ENCODE measurements around the gene COPS9.
A peak's percentile ranks its signal among the peaks of the same experiment; 100 is the strongest.

The COPS9 gene

DNA sequence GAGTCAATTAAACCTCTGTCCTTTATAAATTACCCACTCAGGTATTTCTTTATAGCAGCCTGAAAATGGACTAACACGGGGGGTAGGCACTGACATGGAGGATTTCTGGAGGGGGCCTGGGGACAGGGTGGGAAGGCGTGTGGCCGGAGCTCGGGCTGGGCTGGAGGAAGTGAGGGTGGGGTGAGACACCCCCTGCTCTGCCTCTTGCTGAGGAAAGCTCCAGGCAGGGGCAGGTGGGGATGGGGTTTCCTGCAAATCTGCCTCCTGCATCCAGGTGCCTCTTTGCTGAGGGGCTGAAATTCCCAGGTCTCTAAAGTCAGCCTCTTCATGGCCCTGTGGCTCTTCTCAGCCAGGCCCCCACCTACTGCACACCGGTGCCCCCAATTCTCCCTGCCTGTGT is 30.1 kb upstream of the COPS9 start:
- DNase-seq (ENCODE audit: low read depth, low spot score), result no peak

DNA sequence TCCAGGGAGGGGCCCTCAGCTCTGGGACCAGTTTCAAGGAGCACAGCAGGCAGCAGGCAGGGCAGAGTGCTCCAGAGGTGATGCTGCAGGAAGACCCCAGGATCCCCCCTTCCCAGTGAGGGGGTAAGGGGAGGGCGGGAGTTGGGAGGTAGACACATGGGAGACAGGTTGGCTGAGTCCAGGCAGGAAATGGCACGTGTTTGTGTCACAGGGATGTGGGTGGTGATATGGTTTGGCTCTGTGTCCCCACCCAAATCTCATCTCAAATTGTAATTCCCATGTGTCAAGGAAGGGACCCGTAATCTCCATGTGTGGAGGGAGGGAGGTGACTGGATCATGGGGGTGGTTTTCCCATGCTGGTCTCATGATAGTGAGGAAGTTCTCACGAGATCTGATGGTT is 29.6 kb upstream of the COPS9 start:
- DNase-seq (ENCODE audit: low read depth, low spot score), result no peak

DNA sequence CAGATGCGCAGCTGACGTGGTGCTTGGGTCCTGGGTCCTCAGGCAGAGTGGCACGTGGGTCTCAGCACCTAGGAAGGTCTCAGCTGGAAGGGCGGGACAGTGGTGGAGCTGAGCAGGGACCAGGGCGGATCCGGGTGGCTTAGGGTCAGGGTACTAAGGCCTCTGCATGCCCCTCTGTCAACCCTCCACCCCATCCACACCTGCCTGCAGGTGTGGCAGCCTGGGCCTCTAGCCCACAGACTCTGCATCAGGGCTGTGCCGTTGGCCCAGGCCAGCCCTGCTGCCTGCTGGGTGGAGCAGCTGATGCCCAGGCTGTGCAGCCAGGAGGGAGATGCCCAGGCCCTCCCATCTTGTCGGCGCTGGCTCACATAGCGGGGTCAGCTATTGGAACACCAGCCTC is 28.9 kb upstream of the COPS9 start:
- no peak for DNase-seq (ENCODE audit: low read depth, low spot score)

DNA sequence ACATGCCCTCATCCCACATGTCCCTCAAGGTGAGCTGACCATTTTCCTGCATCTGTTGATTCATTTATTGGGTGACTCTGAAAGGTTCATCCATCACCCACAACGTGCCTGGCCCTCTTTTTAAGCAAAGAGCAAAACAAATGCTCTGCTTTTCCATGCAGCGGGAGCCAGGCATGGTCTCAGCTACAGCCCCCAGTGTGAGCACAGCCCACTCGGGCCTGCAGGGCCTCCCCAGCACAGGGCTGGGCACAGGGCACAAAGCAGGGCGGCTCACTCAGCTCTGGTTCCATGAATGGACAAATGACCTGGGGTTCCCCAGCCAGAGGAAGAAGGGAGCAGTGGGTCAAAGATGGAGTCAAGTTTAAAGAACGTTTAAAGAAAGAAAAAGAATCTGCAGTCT is 28.5 kb upstream of the COPS9 start:
- DNase-seq (ENCODE audit: low read depth, low spot score), result no peak

DNA sequence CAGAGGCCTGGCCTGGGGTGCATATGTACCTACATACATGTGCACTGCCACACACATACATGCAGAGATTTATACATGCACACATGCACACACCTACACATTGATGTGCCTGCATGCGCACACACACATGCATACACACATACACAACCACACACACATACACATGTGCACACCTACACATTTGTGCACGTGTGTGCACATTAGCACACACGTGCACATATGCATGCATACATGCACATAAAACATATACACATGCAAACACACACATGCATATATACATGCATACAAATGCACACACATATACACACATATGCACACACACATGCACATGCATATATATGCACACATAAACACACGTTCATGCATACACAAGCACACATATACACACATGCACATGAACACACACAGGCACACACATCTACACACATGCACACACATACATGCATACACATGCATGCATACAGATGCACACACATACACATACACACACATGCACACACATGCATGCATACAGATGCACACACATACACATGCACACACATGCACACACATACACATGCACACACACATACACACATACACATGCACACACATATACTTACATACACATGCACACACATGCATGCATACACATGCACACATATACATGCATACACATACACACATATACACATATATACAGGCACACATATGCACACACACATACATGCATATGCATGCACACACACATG is 27.9 kb upstream of the COPS9 start:
- no peak for DNase-seq (ENCODE audit: low read depth, low spot score)

DNA sequence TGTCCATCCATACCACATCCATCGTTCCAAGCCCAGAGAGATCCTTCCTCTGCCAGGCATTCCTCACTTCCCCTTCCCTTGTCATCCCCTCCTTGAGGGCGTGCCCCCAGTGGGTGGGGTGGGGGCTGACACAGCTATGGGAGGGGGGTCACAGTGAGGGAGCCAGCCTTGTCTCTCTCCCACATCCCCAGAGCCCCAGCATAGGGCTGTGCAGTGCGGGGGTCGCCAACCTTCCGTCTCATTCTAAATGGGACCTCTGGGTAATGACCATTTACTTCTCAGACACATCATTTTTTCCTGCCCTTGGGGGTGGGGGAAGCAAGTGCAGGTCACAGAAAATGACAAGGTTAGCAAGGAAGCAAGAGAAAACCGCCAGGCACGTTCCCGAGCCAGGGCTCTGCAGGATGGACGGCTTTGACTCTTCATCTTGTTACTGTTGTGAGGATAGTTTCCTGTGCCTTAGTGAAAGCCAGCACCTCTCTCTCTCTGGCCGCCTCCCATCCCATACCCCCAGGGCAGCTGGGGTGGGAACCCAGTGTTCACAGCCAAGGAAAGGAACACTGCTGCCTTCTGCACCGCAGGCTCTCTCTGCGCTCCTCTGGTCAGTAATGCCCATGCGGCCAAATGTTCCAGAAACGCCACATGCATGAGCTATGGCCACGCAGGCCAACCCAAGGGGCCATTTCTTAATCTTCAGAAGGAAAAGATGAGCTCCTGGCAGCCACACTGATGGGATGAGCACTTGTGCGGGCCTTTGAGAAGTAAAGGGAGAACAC is 27.0 kb upstream of the COPS9 start:
- DNase-seq (ENCODE audit: low read depth, low spot score), result no peak

DNA sequence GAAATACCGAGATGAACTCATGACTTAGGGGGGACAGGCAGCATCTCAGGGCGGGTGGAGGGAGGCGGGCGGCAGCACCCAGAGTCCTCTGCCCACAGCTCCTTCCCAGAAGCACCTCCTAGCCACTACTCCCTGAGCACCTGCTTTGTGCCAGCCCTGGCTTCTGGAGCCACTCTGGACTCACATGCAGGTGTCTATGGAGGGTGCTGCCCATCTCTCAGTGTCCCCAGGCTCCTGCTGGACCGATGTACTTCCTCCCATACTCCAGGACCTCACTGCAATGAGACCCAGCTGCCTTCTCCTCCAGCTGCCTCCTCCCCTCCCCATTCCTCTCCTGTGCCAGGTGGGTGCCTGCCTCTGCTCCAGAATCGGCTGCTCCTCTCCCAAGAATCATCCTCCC is 26.4 kb upstream of the COPS9 start:
- DNase-seq (ENCODE audit: low read depth, low spot score), result no peak

DNA sequence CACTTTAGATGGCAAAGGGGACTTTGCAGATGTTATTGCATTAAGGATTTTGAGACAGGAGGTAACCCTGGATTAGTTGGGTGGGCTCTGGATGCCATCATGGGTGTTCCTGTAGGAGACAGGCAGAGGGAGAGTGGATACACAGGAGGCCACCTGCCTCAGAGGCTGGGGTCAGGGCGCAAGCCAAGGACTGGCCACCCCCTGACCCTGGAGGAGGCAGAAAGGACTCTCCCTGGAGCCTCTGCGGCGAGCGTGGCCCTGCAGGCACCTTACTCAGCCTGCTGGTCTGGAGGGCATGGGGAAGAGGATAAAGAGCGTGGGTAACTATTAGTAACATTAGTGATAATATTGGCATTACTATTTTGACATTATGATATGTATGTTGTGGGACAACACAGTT is 25.9 kb upstream of the COPS9 start:
- no peak for DNase-seq (ENCODE audit: low read depth, low spot score)

DNA sequence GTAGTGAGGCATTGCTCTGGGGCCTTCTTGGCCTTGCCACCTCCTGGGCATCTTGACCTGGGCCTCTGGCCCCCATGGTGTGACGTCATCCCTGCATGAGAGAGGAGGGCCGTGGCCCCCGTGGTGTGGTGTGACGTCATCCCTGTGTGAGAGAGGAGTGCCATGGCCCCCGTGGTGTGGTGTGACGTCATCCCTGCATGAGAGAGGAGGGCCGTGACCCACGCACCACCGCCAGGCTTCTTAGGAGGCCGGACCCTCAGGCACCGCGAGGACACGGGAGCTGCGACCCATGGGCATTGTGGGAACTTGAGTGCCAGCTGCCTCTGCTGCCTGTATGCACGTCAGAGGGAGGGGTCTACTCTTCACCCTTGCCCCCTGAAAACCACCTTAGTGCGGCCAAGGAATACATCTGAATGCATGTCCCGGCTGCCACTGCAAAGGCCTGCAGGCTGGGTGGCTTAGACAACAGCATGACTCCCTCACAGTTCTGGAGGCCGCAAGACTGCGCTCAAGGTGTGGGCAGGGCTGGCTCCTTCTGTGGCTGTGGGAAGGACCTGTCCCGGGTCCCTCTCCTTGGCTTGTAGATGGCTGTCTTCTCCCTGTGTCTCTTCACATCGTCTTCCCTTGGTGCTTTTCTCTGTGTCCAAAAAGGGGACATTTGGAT is 25.1 kb upstream of the COPS9 start:
- no peak for DNase-seq (ENCODE audit: low read depth, low spot score)

DNA sequence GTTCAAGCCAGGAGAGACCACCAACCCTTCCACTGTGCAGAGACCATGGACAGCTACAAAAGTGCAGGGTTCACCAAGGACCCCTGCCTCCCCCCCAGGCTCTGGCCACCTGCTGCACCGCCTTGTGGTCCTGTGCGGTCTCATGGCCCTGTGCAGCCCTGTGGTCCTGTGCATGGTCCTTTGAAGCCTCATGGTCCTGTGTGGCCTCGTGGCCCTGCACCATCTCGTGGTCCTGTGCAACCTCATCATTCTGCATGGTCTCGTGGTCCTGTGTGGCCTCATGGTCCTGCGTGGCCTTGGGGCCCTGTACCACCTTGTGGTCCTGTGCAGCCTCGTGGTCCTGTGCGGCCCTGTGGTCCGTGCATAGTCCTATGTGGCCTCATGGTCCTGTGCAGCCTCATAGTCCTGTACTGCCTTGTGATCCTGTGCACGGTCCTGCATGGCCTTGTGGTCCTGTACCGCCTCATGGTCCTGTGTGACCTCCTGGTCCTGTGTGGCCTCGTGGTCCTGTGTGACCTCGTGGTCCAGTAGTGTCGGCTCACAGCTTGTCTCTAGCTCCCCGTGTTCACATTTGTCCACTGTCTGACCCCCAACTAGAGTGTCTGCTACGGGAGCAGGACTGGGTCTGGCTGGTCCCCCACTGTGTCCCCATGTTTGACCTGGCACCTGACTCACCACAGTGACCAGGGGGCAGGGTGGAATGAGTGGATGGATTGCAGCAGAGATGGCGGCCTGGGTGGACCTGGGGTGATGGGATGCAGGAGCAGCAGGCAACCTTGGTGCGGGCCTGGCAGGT is 24.4 kb upstream of the COPS9 start:
- no peak for DNase-seq (ENCODE audit: low read depth, low spot score)

DNA sequence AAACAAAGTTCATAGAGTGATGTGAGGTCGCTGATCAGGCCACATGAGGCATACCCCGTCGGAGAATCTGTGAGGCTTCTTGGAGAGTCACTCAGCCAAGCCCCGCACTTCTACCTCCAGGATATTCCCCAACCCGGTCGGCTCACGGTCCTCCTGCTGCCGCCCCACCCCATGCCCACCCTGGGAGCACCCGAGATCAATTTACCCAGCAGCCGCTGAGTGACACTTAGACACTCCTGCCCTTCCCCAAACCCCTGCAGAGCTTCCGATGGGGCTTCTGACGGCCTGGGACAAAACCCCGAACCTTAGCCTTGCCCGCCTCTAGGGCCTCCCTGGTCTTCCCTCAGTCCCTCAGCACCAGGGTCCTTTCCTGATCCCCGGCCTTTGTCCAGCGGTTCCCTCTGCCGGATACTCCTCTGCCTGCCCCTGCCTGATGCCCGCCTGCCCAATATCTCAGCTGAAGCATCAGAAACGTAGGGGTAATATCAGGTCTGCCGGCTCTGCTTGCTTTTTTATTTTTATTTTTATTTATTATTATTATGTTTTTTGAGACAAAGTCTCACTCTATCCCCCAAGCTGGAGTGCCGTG is 23.2 kb upstream of the COPS9 start:
- DNase-seq (ENCODE audit: low read depth, low spot score), result no peak

DNA sequence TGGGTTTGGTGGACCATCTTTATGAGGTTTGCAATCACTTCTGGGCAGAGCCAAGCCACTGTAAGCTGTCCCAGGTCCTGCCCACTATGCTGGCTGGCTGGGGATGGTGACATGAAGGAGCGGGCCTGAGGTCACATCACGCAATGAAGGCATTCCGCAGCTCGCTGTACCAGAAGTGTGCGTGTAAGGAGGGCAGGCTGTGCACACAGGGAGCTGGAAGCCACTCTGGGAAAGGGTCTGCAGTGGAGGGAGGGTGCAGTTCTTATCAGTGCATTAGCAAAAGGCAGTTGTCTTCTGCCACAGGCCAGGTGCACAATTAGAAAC is 21.0 kb upstream of the COPS9 start:
- no peak for DNase-seq (ENCODE audit: low read depth, low spot score)

DNA sequence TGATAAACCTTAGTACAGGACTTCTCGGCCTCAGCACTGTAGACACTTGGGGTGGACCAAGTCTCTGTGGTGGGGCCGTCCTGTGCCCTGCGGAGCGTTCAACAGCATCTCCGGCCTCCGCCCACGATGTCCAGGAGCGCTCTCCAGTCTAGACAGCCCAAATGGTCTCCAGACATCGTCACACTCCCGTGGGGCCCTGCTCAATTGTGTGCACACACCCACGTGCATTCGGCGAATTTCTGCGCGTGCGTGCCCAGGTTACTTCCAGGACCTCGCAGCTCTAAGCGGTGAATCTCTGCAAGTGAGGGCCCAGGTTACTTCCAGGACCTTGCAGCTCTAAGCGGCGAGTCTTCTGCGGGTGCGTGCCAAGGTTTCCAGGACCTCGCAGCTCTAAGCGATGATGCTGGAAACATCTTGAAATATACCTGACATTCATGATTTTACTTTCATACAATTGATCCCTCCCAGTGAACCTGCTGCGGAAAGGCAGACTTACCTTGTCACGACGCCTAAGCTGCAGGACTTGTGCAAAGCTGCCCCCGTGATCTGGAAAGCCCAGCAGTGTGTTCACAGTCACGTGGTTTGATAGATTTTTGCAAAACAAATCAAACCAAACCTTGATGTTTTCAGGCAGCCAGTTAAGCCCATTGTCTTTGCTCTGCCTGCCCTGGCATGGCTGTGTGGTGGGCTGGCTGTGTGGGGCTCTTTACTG is 20.5 kb upstream of the COPS9 start:
- DNase-seq (ENCODE audit: low read depth, low spot score), result no peak

DNA sequence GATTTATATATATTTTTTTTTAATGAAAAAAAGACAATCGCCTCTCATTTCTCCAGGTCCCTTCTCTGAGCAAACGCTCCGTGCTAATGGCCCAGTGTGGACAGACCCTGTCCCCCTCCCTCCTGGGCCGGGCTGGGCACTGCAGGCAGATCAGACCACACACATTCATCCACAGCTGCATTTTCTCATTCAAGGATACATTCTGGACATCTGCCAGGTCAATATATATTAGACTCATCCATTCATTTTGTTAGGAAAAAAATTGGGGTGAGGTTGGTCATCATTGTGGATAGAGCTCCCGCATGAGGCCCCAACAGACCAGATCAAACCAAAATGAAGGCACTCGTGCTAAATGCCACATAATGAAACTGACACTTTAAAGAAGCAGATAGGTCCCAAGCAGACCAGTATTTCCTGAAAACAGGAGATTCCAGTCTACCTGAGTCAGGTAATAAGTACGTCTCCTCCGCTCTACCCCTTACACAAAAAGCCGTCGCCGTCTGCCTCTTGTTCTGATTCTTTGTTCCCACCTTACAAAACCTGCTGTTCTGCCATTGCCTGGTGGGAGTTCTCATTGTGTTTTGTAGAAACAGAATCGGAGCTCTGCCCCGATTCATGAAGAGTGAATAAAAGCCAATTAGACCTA is 19.8 kb upstream of the COPS9 start:
- DNase-seq (ENCODE audit: low read depth, low spot score), result no peak

DNA sequence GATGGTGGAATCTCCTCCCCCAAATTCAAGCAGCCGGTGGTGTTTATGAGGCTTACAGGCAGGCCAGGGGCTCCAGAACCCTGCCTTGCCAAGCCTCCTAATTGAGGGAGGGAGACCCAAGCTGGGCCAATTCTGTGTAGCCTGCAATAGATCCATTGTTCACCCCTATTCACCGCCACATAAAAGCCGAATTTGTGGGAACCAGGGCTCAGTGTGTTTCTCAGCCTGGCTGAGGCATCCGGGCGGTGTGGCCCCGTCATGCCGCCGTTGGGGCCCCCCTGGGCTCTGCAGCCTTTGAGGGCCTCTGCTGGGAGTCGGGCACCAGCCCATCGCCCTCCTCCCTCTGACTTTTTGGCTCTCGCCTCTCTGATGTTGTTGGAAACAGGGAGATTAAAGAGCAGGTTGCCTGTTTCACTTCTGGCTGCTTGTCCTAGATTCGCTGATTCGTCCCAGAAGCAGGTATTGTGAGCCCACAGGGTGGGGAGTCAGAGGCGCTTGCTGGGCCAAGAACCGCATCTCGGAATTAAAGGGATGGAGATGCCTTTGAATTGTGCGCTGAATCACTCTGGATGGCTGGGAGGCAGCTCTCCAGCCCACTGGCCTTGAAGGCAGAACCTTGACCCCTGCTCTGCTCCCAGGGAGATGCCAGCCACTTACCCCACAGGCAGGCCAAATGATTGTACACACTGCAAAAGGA is 19.1 kb upstream of the COPS9 start:
- no peak for DNase-seq (ENCODE audit: low read depth, low spot score)

DNA sequence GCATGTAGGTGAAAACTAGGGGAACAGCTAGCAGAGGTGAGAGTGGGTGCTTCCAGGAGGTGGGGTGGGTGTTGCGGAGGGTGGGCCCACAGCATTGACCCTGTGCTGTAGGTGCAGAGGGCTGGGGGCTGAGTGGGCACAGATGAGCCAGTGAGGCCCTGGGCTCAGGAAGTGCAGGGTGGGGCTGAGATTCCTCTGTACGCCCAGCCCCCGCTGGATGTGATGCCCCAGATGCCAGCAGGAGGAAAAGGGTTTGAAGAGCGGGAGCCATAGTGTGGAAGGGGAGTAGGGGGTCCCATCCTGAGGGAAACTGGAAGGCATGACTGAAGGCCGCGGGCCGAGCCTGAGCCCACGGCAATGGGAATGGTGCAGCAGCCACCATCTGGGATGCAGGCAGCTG is 18.5 kb upstream of the COPS9 start:
- DNase-seq (ENCODE audit: low read depth, low spot score), result no peak

DNA sequence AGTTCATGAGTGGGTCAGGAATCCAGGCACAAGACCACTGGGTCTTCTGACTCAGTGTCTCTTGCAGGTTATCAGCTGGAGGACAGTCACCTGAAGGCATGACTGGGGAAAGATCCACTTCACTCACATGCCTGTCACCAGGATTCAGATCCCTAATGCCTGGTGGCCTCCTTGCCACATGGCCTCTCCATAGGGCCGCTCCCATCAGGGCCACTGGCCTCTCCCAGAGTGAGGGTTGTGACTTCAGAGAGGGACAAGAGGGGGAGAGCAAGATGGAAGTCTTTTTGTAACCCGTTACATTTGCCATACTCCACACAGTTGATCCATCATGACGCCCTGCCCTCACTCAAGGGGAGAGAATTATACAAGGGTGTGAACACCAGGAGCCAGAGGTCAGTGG is 17.3 kb upstream of the COPS9 start:
- DNase-seq (ENCODE audit: low read depth, low spot score), result no peak

DNA sequence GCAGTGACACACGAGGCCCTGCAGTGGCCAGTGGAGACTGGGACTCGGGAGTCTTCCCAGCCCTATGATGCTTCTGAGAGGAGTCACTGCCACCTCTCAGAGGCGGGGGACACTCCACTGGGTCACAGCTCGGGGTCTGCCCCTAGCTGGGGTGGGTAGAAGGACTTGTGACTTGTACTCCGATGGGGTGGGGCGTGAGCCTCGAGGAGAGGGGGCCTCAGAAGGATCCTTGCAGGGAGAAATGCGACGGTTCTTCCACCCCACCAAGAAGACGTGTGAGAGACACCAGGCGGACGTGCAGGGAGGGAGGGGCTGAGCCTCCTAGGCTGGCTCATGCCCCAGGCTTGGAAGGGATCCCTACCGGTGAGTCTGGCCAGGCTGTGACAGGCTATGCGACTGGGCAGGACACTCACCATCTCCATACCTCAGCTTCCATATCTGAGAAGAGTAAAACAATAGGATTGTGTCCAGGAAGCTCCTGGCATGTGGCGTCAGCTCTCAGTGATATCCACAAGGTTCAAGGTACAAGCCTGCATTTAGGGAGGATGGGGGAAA is 15.4 kb upstream of the COPS9 start:
- DNase-seq (ENCODE audit: low read depth, low spot score), result peak; percentile 33

DNA sequence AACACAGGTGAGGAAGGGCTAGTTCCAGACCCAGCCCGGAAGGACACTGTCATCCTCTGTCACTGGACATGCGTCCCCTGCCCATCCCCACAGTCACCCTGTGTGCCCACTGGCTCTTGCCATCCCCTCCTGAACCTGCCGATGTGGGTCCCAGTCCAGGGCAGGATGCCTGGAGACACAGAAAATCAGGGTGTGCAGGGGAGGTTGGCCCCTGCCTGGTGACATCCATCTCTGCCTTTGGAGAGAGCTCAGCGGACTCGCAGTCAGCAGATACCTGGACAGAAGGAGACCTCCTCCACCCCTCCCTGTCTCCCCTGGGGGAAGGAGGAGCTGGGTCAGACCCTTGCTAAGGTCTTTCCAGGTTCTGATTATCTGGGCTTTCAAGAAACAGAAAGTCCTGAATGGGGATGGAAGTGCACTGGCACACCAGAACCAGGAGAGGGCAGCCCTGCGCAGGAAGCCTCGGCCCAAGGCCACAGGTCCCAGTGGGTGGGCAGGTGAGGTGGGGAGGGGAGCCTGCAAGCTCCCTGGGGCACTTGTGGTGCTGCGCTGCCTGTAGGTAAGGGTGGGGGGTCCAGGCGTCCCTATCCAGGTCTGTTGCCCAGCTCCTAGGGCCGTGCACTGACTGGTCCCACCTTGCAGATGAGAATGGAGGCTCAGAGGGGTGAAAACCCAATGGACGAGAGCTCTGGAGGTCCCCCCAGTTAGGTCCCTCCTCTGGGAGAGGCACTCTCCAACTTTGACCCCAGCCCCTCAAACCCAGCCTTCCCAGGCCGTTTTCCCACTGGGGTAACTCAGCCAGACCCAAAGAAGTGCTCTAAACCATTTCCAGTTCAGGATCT is 14.1 kb upstream of the COPS9 start:
- peak; percentile 77 for DNase-seq (ENCODE audit: low read depth, low spot score)
